PC-3 (cell line): ENCODE measurements around the gene CASP12. TPM values are rescaled to one million over a fixed set of nuclear protein-coding genes. Genes with fewer than 3 reads are reported as not detected.

Experiments
- ATAC-seq: fragments of 200-7000 bp; cut with Tn5 transposase; 2 replicates; pipeline ENCODE4 v1.9.1; 2020; ENCODE audit warnings: mild to moderate bottlenecking, moderate library complexity
- BruUV-seq: library from RNA; stranded (reverse); fragments of 400-500 nt; replicated peaks from 2 replicates; lab custom pipeline; 2021; lab: Mats Ljungman, UMichigan
- CTCF ChIA-PET: fragments of 300-600 bp; sonication (Branson Sonifier 250); formaldehyde crosslinking; loops from one replicate; lab custom pipeline; 2022; ENCODE audit warnings: antibody characterized with exemption; lab: Charles Lee
- POLR2A ChIA-PET: fragments of 300-600 bp; sonication (Branson Sonifier 250); formaldehyde crosslinking; loops from one replicate; lab custom pipeline; 2022; ENCODE audit warnings: antibody characterized with exemption; ENCODE audit not compliant: unreplicated experiment; lab: Charles Lee
- DNase-seq: peaks from one replicate; pipeline ENCODE4 v3.0.0-alpha.2; 2015
- H2AFZ ChIP-seq: fragments of 300-600 bp; sonication (generic); 2 replicates; pipeline ENCODE4 v1.6.0; 2016; ENCODE audit warnings: antibody characterized with exemption, low read length
- H3F3A ChIP-seq: fragments of 300-600 bp; sonication (generic); one replicate; pipeline ENCODE4 v1.6.0; 2017; ENCODE audit warnings: antibody characterized with exemption, low read length, control low read depth, mild to moderate bottlenecking; ENCODE audit not compliant: unreplicated experiment
- H3K27ac ChIP-seq: fragments of 300-600 bp; sonication (generic); 2 replicates; pipeline ENCODE4 v1.5.1; 2016; ENCODE audit warnings: mild to moderate bottlenecking, low read length
- H3K27me3 ChIP-seq: fragments of 300-600 bp; sonication (generic); 2 replicates; pipeline ENCODE4 v1.6.1; 2016; ENCODE audit warnings: low read length, mixed read lengths
- H3K36me3 ChIP-seq: fragments of 300-600 bp; sonication (generic); 2 replicates; pipeline ENCODE4 v1.6.1; 2016; ENCODE audit warnings: low read depth, mixed run types, low read length, mixed read lengths
- H3K4me1 ChIP-seq: fragments of 300-600 bp; sonication (generic); 2 replicates; pipeline ENCODE4 v1.5.1; 2016; ENCODE audit warnings: low read length; ENCODE audit not compliant: insufficient read depth
- H3K4me2 ChIP-seq: fragments of 300-600 bp; sonication (generic); 2 replicates; pipeline ENCODE4 v1.6.0; 2016; ENCODE audit warnings: low read length
- H3K4me3 ChIP-seq: fragments of 300-600 bp; sonication (generic); 2 replicates; pipeline ENCODE4 v1.5.1; 2016; ENCODE audit warnings: mild to moderate bottlenecking, low read length, mixed read lengths
- H3K79me2 ChIP-seq: fragments of 300-600 bp; sonication (generic); 2 replicates; pipeline ENCODE4 v1.6.1; 2017; ENCODE audit warnings: low read length, mixed read lengths
- H3K9ac ChIP-seq: fragments of 300-600 bp; sonication (generic); 2 replicates; pipeline ENCODE4 v1.6.0; 2016; ENCODE audit warnings: mild to moderate bottlenecking, low read length
- H3K9me2 ChIP-seq: fragments of 300-600 bp; sonication (generic); replicated peaks from 2 replicates; pipeline ENCODE4 v1.6.1; 2016; ENCODE audit warnings: mixed run types, low read length, mixed read lengths
- H3K9me3 ChIP-seq: fragments of 300-600 bp; sonication (generic); 2 replicates; pipeline ENCODE4 v1.6.1; 2016; ENCODE audit warnings: low read length, mixed read lengths
- H4K20me1 ChIP-seq: fragments of 300-600 bp; sonication (generic); 2 replicates; pipeline ENCODE4 v1.6.1; 2016; ENCODE audit warnings: low read length, mixed read lengths
- CTCF ChIP-seq: fragments of 300-600 bp; sonication (generic); conservative IDR thresholded peaks from 2 replicates; pipeline ENCODE4 v1.5.1; 2017; ENCODE audit warnings: antibody characterized with exemption, low read depth, mild to moderate bottlenecking, low read length
- EZH2 ChIP-seq: fragments of 300-600 bp; sonication (generic); IDR thresholded peaks from one replicate; pipeline ENCODE4 v1.6.1; 2017; ENCODE audit warnings: antibody characterized with exemption, mild to moderate bottlenecking, low read length; ENCODE audit not compliant: unreplicated experiment
- EZH2phosphoT487 ChIP-seq: fragments of 300-600 bp; sonication (generic); IDR thresholded peaks from 2 replicates; pipeline ENCODE4 v1.6.1; 2018; ENCODE audit warnings: mild to moderate bottlenecking, antibody characterized with exemption, low read length, borderline replicate concordance
- intact Hi-C: fragments of 100-400 bp; cut with micrococcal nuclease; formaldehyde crosslinking; loops from 2 replicates; pipeline ENCODE4 v1.9.0; 2023
- total RNA-seq: library from RNA; depleted of rRNA; stranded (reverse); fragments of >200 nt; gene quantifications from 2 replicates; pipeline ENCODE4 v1.2.3, GENCODE V29; 2014

The CASP12 gene
- total RNA-seq, 1 experiment from 2014 or later: not detected

GRCh38 chr11:104918113-104918824, 20.0 kb upstream of the CASP12 start:
- ChIA-PET CTCF (no interaction called here), POLR2A (no interaction called here)
- H3K36me3 ChIP-seq: no peaks in the 10 kb centered on the region
- H3K79me2 ChIP-seq: no peaks in the 10 kb centered on the region
- peaks cover 9% of the 10 kb centered on the region; the same call in 1 of the 2 replicates for H3K4me1 ChIP-seq
- peak overlapping the region; percentile 19 for H3K27ac ChIP-seq
- H3K9ac ChIP-seq: peak overlapping the region; percentile 7; the same call in 1 of the 2 replicates
- DNase-seq: peak; percentile 64
- TF ChIP-seq CTCF (no peak), EZH2phosphoT487 (no peak), EZH2 (no peak)
- BruUV-seq: no TSS peak
- H3F3A ChIP-seq: no peaks in the 10 kb centered on the region
- peak overlapping the region; percentile 82 for H2AFZ ChIP-seq
- peak overlapping the region; percentile 84 for H3K4me2 ChIP-seq
- intact Hi-C loops: loop anchor here (5.0 kb wide), 1 partner anchor 76 kb away; no protein-coding TSS in a partner anchor
- no peaks in the 10 kb centered on the region for H3K27me3 ChIP-seq
- H4K20me1 ChIP-seq: no peaks in the 10 kb centered on the region
- peak overlapping the region; percentile 64 for H3K4me3 ChIP-seq
- H3K9me3 ChIP-seq: no peaks in the 10 kb centered on the region
- H3K9me2 ChIP-seq: no peaks in the 10 kb centered on the region
- peak; percentile 79 for ATAC-seq

DNA sequence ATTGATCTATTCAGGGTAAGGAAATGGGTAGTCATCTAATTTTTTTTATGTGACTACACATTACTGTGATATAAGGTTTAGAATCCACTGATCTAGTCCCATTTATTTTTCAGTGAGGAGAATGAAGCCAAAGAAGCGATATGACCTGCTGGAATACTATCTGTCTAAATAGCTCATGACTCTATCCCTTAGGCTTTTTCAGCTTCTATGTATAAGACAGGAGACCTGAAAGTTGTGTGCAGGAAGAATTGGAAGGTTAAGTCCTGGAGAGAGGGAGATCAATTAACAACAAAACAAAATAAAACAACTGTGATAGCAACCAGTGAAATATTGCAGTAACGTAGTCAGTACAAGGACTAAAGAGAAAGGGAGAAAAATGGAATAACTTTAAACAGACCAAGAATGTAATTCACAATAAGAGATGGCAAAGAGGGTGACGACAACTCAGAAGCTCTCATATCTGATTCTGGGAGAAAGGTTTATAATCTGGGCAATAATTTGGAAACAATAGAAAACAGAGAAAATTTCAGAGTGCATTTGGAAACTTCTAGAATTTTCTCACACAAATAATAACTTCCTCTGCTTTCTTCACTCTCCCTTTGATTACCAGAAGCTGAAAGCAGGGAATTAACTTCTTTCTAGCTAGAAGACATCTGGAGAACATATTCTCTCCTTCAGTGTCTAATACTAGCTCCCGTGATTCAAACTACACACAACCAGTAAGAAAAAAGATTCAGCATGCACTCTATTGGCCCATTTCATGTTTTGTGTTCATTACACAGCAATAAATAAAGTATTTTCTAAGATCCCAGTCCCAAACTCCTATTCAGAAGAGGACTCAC, 19.2 kb upstream of the CASP12 start:
- Histone ChIP-seq H3F3A (no peaks in the 10 kb centered on the region), H3K4me3 (peak overlapping the region; percentile 64), H3K9me3 (no peaks in the 10 kb centered on the region), H3K27ac (peak overlapping the region; percentile 19), H3K4me1 (peaks cover 9% of the 10 kb centered on the region; the same call in 1 of the 2 replicates), H3K9ac (peak overlapping the region; percentile 7), H3K36me3 (no peaks in the 10 kb centered on the region), H3K79me2 (no peaks in the 10 kb centered on the region), H3K4me2 (peak overlapping the region; percentile 84), H3K27me3 (no peaks in the 10 kb centered on the region), H3K9me2 (no peaks in the 10 kb centered on the region), H4K20me1 (no peaks in the 10 kb centered on the region), H2AFZ (peak overlapping the region; percentile 82)
- intact Hi-C loops: loop anchor here (5.0 kb wide), 1 partner anchor 75 kb away; no protein-coding TSS in a partner anchor
- POLR2A ChIA-PET: interaction anchor here (0.6 kb wide), 1 partner anchor 474 kb away, joined by 8 read pairs; no protein-coding TSS in a partner anchor
- ATAC-seq (no peak; the same call in 1 of the 2 replicates), DNase-seq (no peak)
- CTCF ChIA-PET: no interaction called here
- TF ChIP-seq EZH2 (no peak), CTCF (no peak)
- TSS peak; percentile 57 for BruUV-seq
